Uterus (tissue), 2 donors: ENCODE measurements around the gene TRUB2.

Experiments
- CTCF ChIP-seq, 4 experiments: fragments of 200-600 bp in 2 of 4; fragments of 450-650 bp in 2 of 4; sonication (generic) in 2 of 4; IDR thresholded peaks; one replicate each; pipeline ENCODE4 v1.5.1; 2016 to 2019; ENCODE audit warnings: antibody characterized with exemption in 4 of 4, mild to moderate bottlenecking in 2 of 4, moderate library complexity in 1 of 4
- POLR2A ChIP-seq, 2 donors: fragments of 450-650 bp; IDR thresholded peaks; one replicate each; pipeline ENCODE4 v1.6.1; 2016; ENCODE audit warnings: antibody characterized with exemption in 2 of 2, mild to moderate bottlenecking in 1 of 2, moderate library complexity in 1 of 2

- TF ChIP-seq CTCF (IDR thresholded peaks at IDR 0.05) (no peak), POLR2A (IDR thresholded peaks at IDR 0.05) (no peak)
These were observed 46.8 kb downstream of the TRUB2 start, which contains the start of gene GOLGA2 for GRCh38 chr9:128275198-128276007.
